ENCODE results near the gene RELN. TPM values are rescaled to one million over a fixed set of nuclear protein-coding genes. Genes with fewer than 3 reads are reported as not detected.

Gene RELN
- total RNA-seq, 2 donors from 2014 or later: 3.9 to 8.5 TPM

- Mint-ChIP-seq H3K36me3 (ENCODE audit: low read depth) (no peaks in the 10 kb centered on the region), H3K4me3 (no peak overlapping the region), H3K27ac (no peak overlapping the region), H3K9me3 (no peaks in the 10 kb centered on the region), H3K27me3 (ENCODE audit: insufficient read depth) (no peaks in the 10 kb centered on the region), H3K4me1 (no peaks in the 10 kb centered on the region)
- no peaks in the 10 kb centered on the region for H3K36me3 ChIP-seq (ENCODE audit: control insufficient read depth, insufficient read depth, low read length)
- DNase-seq: no peak
- H3K27me3 ChIP-seq (ENCODE audit: control insufficient read depth, insufficient read depth, low read length, poor library complexity, severe bottlenecking): no peaks in the 10 kb centered on the region
- TF ChIP-seq CTCF (conservative IDR thresholded peaks at IDR 0.05): no peak
- H3K9me3 ChIP-seq (ENCODE audit: control insufficient read depth, low read length): no peaks in the 10 kb centered on the region
- H3K4me1 ChIP-seq (ENCODE audit: control insufficient read depth, insufficient read depth, low read length): no peaks in the 10 kb centered on the region
- no peak overlapping the region for H3K9ac ChIP-seq (ENCODE audit: extremely low read depth, low read length, poor library complexity, severe bottlenecking)
- WGBS, 2 experiments (ENCODE audit: insufficient coverage in 1 of 2, insufficient read length in 1 of 2): 82 to 93% methylated on average over 4 to 7 of the region's 8 CpGs
- no peak overlapping the region for H3K4me3 ChIP-seq (ENCODE audit: low read length)
- no peak overlapping the region for H3K27ac ChIP-seq (ENCODE audit: low read depth, low read length)
Observed at GRCh38 chr7:103727982-103728610, 261.4 kb downstream of the RELN start.

DNA sequence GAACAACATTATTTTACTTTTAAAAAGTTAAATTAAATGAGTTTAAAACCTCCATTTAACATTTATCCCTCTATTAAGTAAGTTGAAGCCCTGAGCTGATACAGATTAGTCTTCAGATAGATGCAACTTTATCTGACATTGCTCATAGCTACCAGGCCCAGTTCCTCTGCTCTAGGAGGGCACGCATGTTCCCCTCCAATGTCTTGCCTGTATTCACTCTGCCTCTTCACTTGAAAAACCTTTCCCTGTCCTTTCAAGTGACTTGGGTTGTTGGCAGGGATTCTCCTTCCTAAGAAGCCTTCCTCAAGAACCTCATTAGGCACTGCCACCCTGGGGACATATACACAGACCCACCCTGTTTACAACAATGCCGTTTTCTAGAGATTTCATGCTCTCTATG lies 270.4 kb downstream of the RELN start:
- Histone ChIP-seq H3K36me3 (ENCODE audit: control insufficient read depth, insufficient read depth, low read length) (no peaks in the 10 kb centered on the region), H3K27me3 (ENCODE audit: control insufficient read depth, insufficient read depth, low read length, poor library complexity, severe bottlenecking) (no peaks in the 10 kb centered on the region), H3K27ac (ENCODE audit: low read depth, low read length) (no peak overlapping the region), H3K9ac (ENCODE audit: extremely low read depth, low read length, poor library complexity, severe bottlenecking) (no peak overlapping the region), H3K4me3 (ENCODE audit: low read length) (no peak overlapping the region), H3K4me1 (ENCODE audit: control insufficient read depth, insufficient read depth, low read length) (no peaks in the 10 kb centered on the region), H3K9me3 (ENCODE audit: control insufficient read depth, low read length) (no peaks in the 10 kb centered on the region)
- Mint-ChIP-seq H3K4me1 (no peaks in the 10 kb centered on the region), H3K9me3 (no peaks in the 10 kb centered on the region), H3K27ac (no peak overlapping the region), H3K27me3 (ENCODE audit: insufficient read depth) (no peaks in the 10 kb centered on the region), H3K36me3 (ENCODE audit: low read depth) (no peaks in the 10 kb centered on the region), H3K4me3 (no peak overlapping the region)
- WGBS, 2 experiments (ENCODE audit: insufficient coverage in 1 of 2, insufficient read length in 1 of 2): 95 to 100% methylated on average over 2 of the region's 2 CpGs
- DNase-seq: no peak
- no peak for TF ChIP-seq CTCF (conservative IDR thresholded peaks at IDR 0.05)

DNA sequence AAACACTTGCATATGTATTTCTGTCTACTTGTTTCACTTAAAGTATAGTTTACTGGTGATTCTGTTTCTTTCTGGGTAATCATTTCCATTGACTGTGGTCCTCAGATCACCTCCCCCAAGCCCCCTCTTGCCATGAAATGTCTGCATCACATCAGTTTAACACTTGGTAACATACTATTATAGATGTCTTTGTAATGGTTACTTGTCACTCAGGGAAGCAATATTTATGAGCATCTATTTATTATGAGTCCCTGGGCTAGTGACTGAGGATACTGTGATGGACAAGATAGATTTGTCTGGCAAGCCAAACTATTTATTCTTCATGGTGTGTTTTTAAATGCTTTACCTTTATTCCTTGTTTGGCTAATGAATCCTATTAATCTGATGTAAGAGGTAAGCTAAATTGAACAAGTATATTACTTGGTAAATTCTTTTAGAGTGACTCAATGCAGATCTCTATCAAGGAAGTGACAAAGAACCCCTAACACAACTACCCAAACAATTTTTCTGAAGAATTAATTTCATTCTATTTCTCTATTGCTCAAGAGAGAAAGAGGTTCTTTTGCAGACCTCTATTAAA lies 270.9 kb downstream of the RELN start:
- no peak overlapping the region for H3K4me3 ChIP-seq (ENCODE audit: low read length)
- H3K9me3 Mint-ChIP-seq: no peaks in the 10 kb centered on the region
- DNase-seq: no peak
- no peak overlapping the region for H3K9ac ChIP-seq (ENCODE audit: extremely low read depth, low read length, poor library complexity, severe bottlenecking)
- no peaks in the 10 kb centered on the region for H3K27me3 Mint-ChIP-seq (ENCODE audit: insufficient read depth)
- H3K36me3 ChIP-seq (ENCODE audit: control insufficient read depth, insufficient read depth, low read length): no peaks in the 10 kb centered on the region
- no peaks in the 10 kb centered on the region for H3K27me3 ChIP-seq (ENCODE audit: control insufficient read depth, insufficient read depth, low read length, poor library complexity, severe bottlenecking)
- no peaks in the 10 kb centered on the region for H3K4me1 ChIP-seq (ENCODE audit: control insufficient read depth, insufficient read depth, low read length)
- H3K4me1 Mint-ChIP-seq: no peaks in the 10 kb centered on the region
- H3K4me3 Mint-ChIP-seq: no peak overlapping the region
- TF ChIP-seq CTCF (conservative IDR thresholded peaks at IDR 0.05): no peak
- no peak overlapping the region for H3K27ac Mint-ChIP-seq
- no peaks in the 10 kb centered on the region for H3K36me3 Mint-ChIP-seq (ENCODE audit: low read depth)
- no peak overlapping the region for H3K27ac ChIP-seq (ENCODE audit: low read depth, low read length)
- H3K9me3 ChIP-seq (ENCODE audit: control insufficient read depth, low read length): no peaks in the 10 kb centered on the region

All from endodermal cell (in vitro differentiated cells).